ENCODE data around the gene MAN2A1. TPM values are rescaled to one million over a fixed set of nuclear protein-coding genes. Genes with fewer than 3 reads are reported as not detected.

Gene MAN2A1
- total RNA-seq, 2 donors from 2014 or later = 29.6 to 36.2 TPM

DNA sequence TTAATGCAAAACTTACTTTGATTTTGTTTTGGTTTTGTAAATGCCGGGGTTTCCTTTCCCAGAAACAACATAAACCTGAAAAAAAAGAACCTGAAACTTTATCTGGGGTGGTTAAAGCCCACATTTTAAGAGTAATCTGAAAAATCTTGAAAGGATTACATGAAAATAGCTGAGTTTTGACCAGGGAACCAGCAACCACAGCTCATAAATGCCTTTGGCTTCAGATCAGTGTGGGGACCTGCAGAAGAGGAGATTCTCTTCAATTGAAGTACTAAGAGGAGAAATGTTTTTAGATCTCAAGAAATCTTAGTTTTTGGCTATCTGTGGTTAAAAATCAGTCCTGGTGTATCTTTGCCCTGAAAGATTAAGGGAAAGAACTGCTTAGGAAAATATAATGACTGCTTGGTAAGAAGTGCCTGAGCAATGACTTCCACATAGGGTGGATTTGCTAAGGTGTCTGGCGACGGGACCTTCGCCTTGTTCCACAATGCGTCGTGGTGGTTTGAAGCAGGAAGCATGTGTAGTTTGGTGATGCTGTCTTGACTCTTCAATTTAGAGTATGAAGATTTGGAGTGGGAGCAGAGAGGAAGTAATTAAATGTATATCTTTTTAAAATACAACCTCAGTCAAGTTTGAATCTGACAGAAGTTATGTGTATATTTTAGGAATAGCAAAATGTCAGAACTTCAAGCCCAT lies 186.5 kb downstream of the MAN2A1 start:
- Histone ChIP-seq H3K4me3 (no peak overlapping the region), H3K27me3 (replicated peaks; ENCODE audit: insufficient read depth) (no peaks in the 10 kb centered on the region), H3K4me1 (replicated peaks) (no peaks in the 10 kb centered on the region), H3K36me3 (no peaks in the 10 kb centered on the region), H3K9me3 (no peaks in the 10 kb centered on the region), H3K27ac (no peak overlapping the region)
- 87% methylated on average over 6 of the region's 6 CpGs for WGBS
- intact Hi-C loops (cut with DNase I) = no loop called here
- no peak for TF ChIP-seq POLR2AphosphoS5 (IDR thresholded peaks at IDR 0.05)
- TF ChIP-seq, protein P1, sequence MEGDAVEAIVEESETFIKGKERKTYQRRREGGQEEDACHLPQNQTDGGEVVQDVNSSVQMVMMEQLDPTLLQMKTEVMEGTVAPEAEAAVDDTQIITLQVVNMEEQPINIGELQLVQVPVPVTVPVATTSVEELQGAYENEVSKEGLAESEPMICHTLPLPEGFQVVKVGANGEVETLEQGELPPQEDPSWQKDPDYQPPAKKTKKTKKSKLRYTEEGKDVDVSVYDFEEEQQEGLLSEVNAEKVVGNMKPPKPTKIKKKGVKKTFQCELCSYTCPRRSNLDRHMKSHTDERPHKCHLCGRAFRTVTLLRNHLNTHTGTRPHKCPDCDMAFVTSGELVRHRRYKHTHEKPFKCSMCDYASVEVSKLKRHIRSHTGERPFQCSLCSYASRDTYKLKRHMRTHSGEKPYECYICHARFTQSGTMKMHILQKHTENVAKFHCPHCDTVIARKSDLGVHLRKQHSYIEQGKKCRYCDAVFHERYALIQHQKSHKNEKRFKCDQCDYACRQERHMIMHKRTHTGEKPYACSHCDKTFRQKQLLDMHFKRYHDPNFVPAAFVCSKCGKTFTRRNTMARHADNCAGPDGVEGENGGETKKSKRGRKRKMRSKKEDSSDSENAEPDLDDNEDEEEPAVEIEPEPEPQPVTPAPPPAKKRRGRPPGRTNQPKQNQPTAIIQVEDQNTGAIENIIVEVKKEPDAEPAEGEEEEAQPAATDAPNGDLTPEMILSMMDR (IDR thresholded peaks at IDR 0.05) = no peak
- TF ChIP-seq POLR2A (IDR thresholded peaks at IDR 0.05) = no peak
- DNase-seq (ENCODE audit: low spot score) = no peak

DNA sequence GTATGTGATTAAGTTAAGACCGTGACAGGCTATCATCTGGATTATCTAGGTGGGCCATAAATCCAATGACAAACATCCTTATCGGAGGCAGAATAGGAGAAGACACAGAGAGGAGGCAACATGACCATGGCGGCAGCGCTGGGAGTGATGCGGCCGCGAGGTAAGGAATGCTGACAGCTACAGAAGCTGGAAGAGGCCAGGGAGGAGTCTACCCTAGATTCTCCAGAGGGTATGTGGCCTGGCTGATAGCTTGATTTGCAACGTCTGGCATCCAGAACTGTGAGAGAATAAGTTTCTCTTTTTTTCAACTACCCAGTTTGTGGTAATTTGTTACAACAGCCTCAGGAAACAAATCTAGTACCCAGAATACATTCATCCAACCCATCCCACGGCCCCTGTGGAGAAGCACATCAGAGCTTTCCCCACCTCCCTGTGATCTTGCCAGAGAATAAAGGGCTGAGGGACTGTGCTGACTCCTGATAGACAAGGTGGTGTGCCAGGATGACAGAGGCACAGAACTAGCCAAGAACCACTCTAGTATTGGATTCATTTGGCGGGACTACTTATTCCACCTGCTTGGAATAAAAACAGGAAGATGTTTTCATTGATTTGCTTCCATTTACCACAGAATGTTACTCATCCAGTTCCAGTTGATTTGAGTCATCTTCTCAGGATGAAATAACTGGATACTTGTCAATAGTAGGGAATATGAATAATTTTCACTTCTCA lies 187.4 kb downstream of the MAN2A1 start:
- H3K27me3 ChIP-seq (replicated peaks; ENCODE audit: insufficient read depth) = no peaks in the 10 kb centered on the region
- DNase-seq (ENCODE audit: low spot score) = no peak
- TF ChIP-seq, protein P1 (IDR thresholded peaks at IDR 0.05) = no peak
- TF ChIP-seq POLR2AphosphoS5 (IDR thresholded peaks at IDR 0.05) = no peak
- no peak for TF ChIP-seq POLR2A (IDR thresholded peaks at IDR 0.05)
- intact Hi-C loops (cut with DNase I) = no loop called here
- no peaks in the 10 kb centered on the region for H3K9me3 ChIP-seq
- no peaks in the 10 kb centered on the region for H3K4me1 ChIP-seq (replicated peaks)
- H3K4me3 ChIP-seq = no peak overlapping the region
- whole genome bisulfite sequencing = 86% methylated on average over 10 of the region's 10 CpGs
- no peak overlapping the region for H3K27ac ChIP-seq
- no peaks in the 10 kb centered on the region for H3K36me3 ChIP-seq

- WGBS = 70% methylated on average over 6 of the region's 6 CpGs
- TF ChIP-seq POLR2A (IDR thresholded peaks at IDR 0.05) = no peak
- TF ChIP-seq, protein P1 (IDR thresholded peaks at IDR 0.05) = no peak
- TF ChIP-seq POLR2AphosphoS5 (IDR thresholded peaks at IDR 0.05) = no peak
- Histone ChIP-seq H3K4me3 (no peak overlapping the region), H3K4me1 (replicated peaks) (no peaks in the 10 kb centered on the region), H3K36me3 (no peaks in the 10 kb centered on the region), H3K27me3 (replicated peaks; ENCODE audit: insufficient read depth) (no peaks in the 10 kb centered on the region), H3K27ac (no peak overlapping the region), H3K9me3 (no peaks in the 10 kb centered on the region)
- DNase-seq (ENCODE audit: low spot score) = no peak
- intact Hi-C loops (cut with DNase I) = no loop called here
These were observed 187.9 kb downstream of the MAN2A1 start for GRCh38 chr5:109877670-109878045.

GRCh38 chr5:109878887-109879286 lies 189.2 kb downstream of the MAN2A1 start:
- H3K9me3 ChIP-seq = no peaks in the 10 kb centered on the region
- TF ChIP-seq, protein P1 (IDR thresholded peaks at IDR 0.05) = no peak
- no peak for TF ChIP-seq POLR2A (IDR thresholded peaks at IDR 0.05)
- no peak for TF ChIP-seq POLR2AphosphoS5 (IDR thresholded peaks at IDR 0.05)
- no peak overlapping the region for H3K27ac ChIP-seq
- H3K4me1 ChIP-seq (replicated peaks) = no peaks in the 10 kb centered on the region
- no peaks in the 10 kb centered on the region for H3K36me3 ChIP-seq
- DNase-seq (ENCODE audit: low spot score) = no peak
- H3K27me3 ChIP-seq (replicated peaks; ENCODE audit: insufficient read depth) = no peaks in the 10 kb centered on the region
- no peak overlapping the region for H3K4me3 ChIP-seq
- intact Hi-C loops (cut with DNase I) = no loop called here
- 86% methylated on average over 5 of the region's 5 CpGs for WGBS
